HUES6 (cell line): ENCODE measurements around the gene ANGPTL3.
"Not testable (repeated sequence)": the region's sequence is repeated elsewhere in the genome, so short reads cannot be mapped to it uniquely, and the experiment has no call there.

Source experiments
- H3K27ac ChIP-seq: 2 replicates; pipeline ENCODE4 v1.7.0; 2013; ENCODE audit warnings: low read depth, mild to moderate bottlenecking, low read length, inconsistent platforms
- H3K27me3 ChIP-seq: 2 replicates; pipeline ENCODE4 v1.6.1; 2013; ENCODE audit warnings: low read length; ENCODE audit not compliant: control insufficient read depth, insufficient read depth
- H3K36me3 ChIP-seq: 2 replicates; pipeline ENCODE4 v1.6.1; 2013; ENCODE audit warnings: low read length; ENCODE audit not compliant: control insufficient read depth, insufficient read depth
- H3K4me1 ChIP-seq: 2 replicates; pipeline ENCODE4 v1.6.1; 2013; ENCODE audit warnings: low read length; ENCODE audit not compliant: control insufficient read depth, insufficient read depth
- H3K4me3 ChIP-seq: 2 replicates; pipeline ENCODE4 v1.5.1; 2013; ENCODE audit warnings: low read depth, low read length
- H3K9ac ChIP-seq: one replicate; pipeline ENCODE4 v1.6.1; 2013; ENCODE audit warnings: mild to moderate bottlenecking, low read length
- H3K9me3 ChIP-seq: 2 replicates; pipeline ENCODE4 v1.6.1; 2013; ENCODE audit warnings: low read depth, low read length; ENCODE audit not compliant: control insufficient read depth, insufficient read depth

ANGPTL3 gene

GRCh38 chr1:62597281-62597680 is at the start of gene ANGPTL3:
Gene ANGPTL3 (plus strand): TSS chr1:62597520. CDS start chr1:62597567, 47 bp downstream.
- H3K36me3 ChIP-seq, result no peaks in the 10 kb centered on the region
- H3K27me3 ChIP-seq, result no peaks in the 10 kb centered on the region
- H3K9me3 ChIP-seq, result no peaks in the 10 kb centered on the region
- no peak within 1 kb of the TSS for H3K9ac ChIP-seq
- H3K4me1 ChIP-seq, result 0 out of 2 replicates have a peak, but pooled peaks cover 2% of the 10 kb centered on the region
- no peak within 1 kb of the TSS for H3K27ac ChIP-seq
- H3K4me3 ChIP-seq, result no peak within 1 kb of the TSS

- H3K4me3 ChIP-seq, result no peak overlapping the region
- no peaks in the 10 kb centered on the region for H3K4me1 ChIP-seq
- no peak overlapping the region for H3K9ac ChIP-seq
- no peaks in the 10 kb centered on the region for H3K9me3 ChIP-seq
- no peaks in the 10 kb centered on the region for H3K27me3 ChIP-seq
- no peaks in the 10 kb centered on the region for H3K36me3 ChIP-seq
- H3K27ac ChIP-seq, result no peak overlapping the region
Measured at GRCh38 chr1:62561306-62561705, 36.0 kb upstream of the ANGPTL3 start.

- not testable (repeated sequence) for H3K9me3 ChIP-seq, H3K36me3 ChIP-seq, H3K27ac ChIP-seq, H3K9ac ChIP-seq, H3K4me1 ChIP-seq, H3K4me3 ChIP-seq, H3K27me3 ChIP-seq
Measured at GRCh38 chr1:62567182-62567581, 30.1 kb upstream of the ANGPTL3 start.

GRCh38 chr1:62567926-62568325 is 29.4 kb upstream of the ANGPTL3 start:
- not testable (repeated sequence) for H3K36me3 ChIP-seq, H3K27ac ChIP-seq, H3K27me3 ChIP-seq, H3K9me3 ChIP-seq, H3K4me1 ChIP-seq, H3K9ac ChIP-seq, H3K4me3 ChIP-seq

GRCh38 chr1:62571517-62571916 is 25.8 kb upstream of the ANGPTL3 start:
- not testable (repeated sequence) for H3K4me1 ChIP-seq

GRCh38 chr1:62572476-62572875 is 24.8 kb upstream of the ANGPTL3 start:
- Histone ChIP-seq H3K27ac (no peak overlapping the region), H3K9ac (no peak overlapping the region), H3K4me3 (no peak overlapping the region), H3K36me3 (no peaks in the 10 kb centered on the region), H3K27me3 (no peaks in the 10 kb centered on the region), H3K9me3 (0 out of 2 replicates have a peak, but pooled peaks cover 3% of the 10 kb centered on the region), H3K4me1 (no peaks in the 10 kb centered on the region)

More at GRCh38 chr1:62571517-62571916, 25.8 kb upstream of the ANGPTL3 start:
- not testable (repeated sequence) for H3K36me3 ChIP-seq, H3K27ac ChIP-seq, H3K4me3 ChIP-seq, H3K27me3 ChIP-seq, H3K9me3 ChIP-seq, H3K9ac ChIP-seq

- no peaks in the 10 kb centered on the region for H3K36me3 ChIP-seq
- no peak overlapping the region for H3K9ac ChIP-seq
- H3K27ac ChIP-seq, result no peak overlapping the region
- no peaks in the 10 kb centered on the region for H3K27me3 ChIP-seq
- H3K4me1 ChIP-seq, result no peaks in the 10 kb centered on the region
- H3K4me3 ChIP-seq, result no peak overlapping the region
- 0 out of 2 replicates have a peak, but pooled peaks cover 3% of the 10 kb centered on the region for H3K9me3 ChIP-seq
Measured at GRCh38 chr1:62573675-62574074, 23.6 kb upstream of the ANGPTL3 start.

GRCh38 chr1:62585469-62586155 is 11.7 kb upstream of the ANGPTL3 start:
- no peak overlapping the region for H3K4me3 ChIP-seq
- H3K27ac ChIP-seq, result no peak overlapping the region; the same call in 1 of the 2 replicates
- no peak overlapping the region for H3K9ac ChIP-seq

GRCh38 chr1:62588000-62588399 is 9.3 kb upstream of the ANGPTL3 start:
- Histone ChIP-seq H3K4me1 (peaks cover 7% of the 10 kb centered on the region; the same call in 1 of the 2 replicates), H3K9me3 (no peaks in the 10 kb centered on the region), H3K9ac (no peak overlapping the region), H3K36me3 (no peaks in the 10 kb centered on the region), H3K27ac (no peak overlapping the region), H3K4me3 (no peak overlapping the region), H3K27me3 (no peaks in the 10 kb centered on the region)

More at GRCh38 chr1:62585469-62586155, 11.7 kb upstream of the ANGPTL3 start:
- Histone ChIP-seq H3K9me3 (no peaks in the 10 kb centered on the region), H3K4me1 (peaks cover 7% of the 10 kb centered on the region; the same call in 1 of the 2 replicates), H3K27me3 (no peaks in the 10 kb centered on the region), H3K36me3 (no peaks in the 10 kb centered on the region)

GRCh38 chr1:62589321-62589720 is 8.0 kb upstream of the ANGPTL3 start:
- Histone ChIP-seq H3K4me1 (peaks cover 10% of the 10 kb centered on the region; the same call in 1 of the 2 replicates), H3K27ac (no peak overlapping the region), H3K4me3 (no peak overlapping the region), H3K36me3 (no peaks in the 10 kb centered on the region), H3K9ac (no peak overlapping the region), H3K27me3 (no peaks in the 10 kb centered on the region), H3K9me3 (no peaks in the 10 kb centered on the region)

GRCh38 chr1:62590255-62590969 is 6.9 kb upstream of the ANGPTL3 start:
- H3K9ac ChIP-seq, result no peak overlapping the region
- no peaks in the 10 kb centered on the region for H3K27me3 ChIP-seq
- H3K4me1 ChIP-seq, result peaks cover 8% of the 10 kb centered on the region; the same call in 1 of the 2 replicates
- H3K9me3 ChIP-seq, result no peaks in the 10 kb centered on the region
- H3K4me3 ChIP-seq, result no peak overlapping the region
- no peaks in the 10 kb centered on the region for H3K36me3 ChIP-seq
- no peak overlapping the region for H3K27ac ChIP-seq
